Right ventricle myocardium superior (tissue), 1 donor: ENCODE measurements around the gene GLI1. TPM values are rescaled to one million over a fixed set of nuclear protein-coding genes. Genes with fewer than 3 reads are reported as not detected.

ENCODE experiments used
- microRNA-seq: library from miRNA; unstranded; fragments of <30 nt; microRNA quantifications from one replicate; pipeline ENCODE4 v1.2.0, GENCODE V29; 2020
- total RNA-seq: library from RNA; stranded (reverse); fragmentation: NEBNext Ultra II Directional; extraction: Animal tissue kit (Norgen Biotek cat#: 25700); gene quantifications from one replicate; pipeline ENCODE4 v1.2.1, GENCODE V29; 2021
- donor health status: DM: no; HTN: yes; CAD: no; lungs with severe emphysema.

Gene GLI1
- total RNA-seq, 1 donor from 2014 or later: 0.56 TPM

Small RNA genes lying within 50 kb of the gene (microRNA-seq; reads per million reads assigned to microRNA genes)
- 0.97 reads per million for gene MIR616
- not detected for gene MIR6758

Other genes starting within 250 kb of the GLI1 start
- 0.70 TPM for gene NXPH4, start 243.0 kb upstream of the GLI1 start, total RNA-seq
- 26.8 TPM for gene SHMT2, start 230.1 kb upstream of the GLI1 start, total RNA-seq
- gene STAC3, start 208.6 kb upstream of the GLI1 start, total RNA-seq: 1.2 TPM
- 48.9 TPM for gene R3HDM2, start 28.7 kb upstream of the GLI1 start, total RNA-seq
- gene INHBC, start 25.0 kb upstream of the GLI1 start, total RNA-seq: not detected
- not detected for gene INHBE, start 4.5 kb upstream of the GLI1 start, total RNA-seq
- 4.1 TPM for gene ARHGAP9, start 20.1 kb downstream of the GLI1 start, total RNA-seq
- 63.5 TPM for gene MARS1, start 28.3 kb downstream of the GLI1 start, total RNA-seq
- 16.4 TPM for gene DDIT3, start 60.7 kb downstream of the GLI1 start, total RNA-seq
- 25.4 TPM for gene MBD6, start 63.0 kb downstream of the GLI1 start, total RNA-seq
- gene DCTN2, start 87.4 kb downstream of the GLI1 start, total RNA-seq: 95.0 TPM
- 0.08 TPM for gene KIF5A, start 90.3 kb downstream of the GLI1 start, total RNA-seq
- 12.4 TPM for gene PIP4K2C, start 131.4 kb downstream of the GLI1 start, total RNA-seq
- gene DTX3, start 145.0 kb downstream of the GLI1 start, total RNA-seq: 21.7 TPM
- gene ARHGEF25, start 151.7 kb downstream of the GLI1 start, total RNA-seq: 14.3 TPM
- 5.6 TPM for gene B4GALNT1, start 173.4 kb downstream of the GLI1 start, total RNA-seq
- gene OS9, start 234.3 kb downstream of the GLI1 start, total RNA-seq: 102 TPM